Hepatocyte (in vitro differentiated cells): ENCODE results near the gene ADRM1. TPM values are rescaled to one million over a fixed set of nuclear protein-coding genes. Genes with fewer than 3 reads are reported as not detected.

Source experiments
- DNase-seq: peaks from one replicate; pipeline ENCODE4 v3.0.0-alpha.2; 2016; ENCODE audit warnings: low spot score
- H2AFZ ChIP-seq: fragments of 200-600 bp; sonication (generic); 2 replicates; pipeline ENCODE4 v1.6.0; 2016; ENCODE audit warnings: antibody characterized with exemption, mild to moderate bottlenecking
- H3K27ac ChIP-seq: fragments of 200-600 bp; sonication (generic); 2 replicates; pipeline ENCODE4 v1.5.1; 2016; ENCODE audit warnings: mild to moderate bottlenecking
- H3K27me3 ChIP-seq: fragments of 200-600 bp; sonication (generic); 2 replicates; pipeline ENCODE4 v1.6.1; 2016
- H3K36me3 ChIP-seq: fragments of 200-600 bp; sonication (generic); replicated peaks from 2 replicates; pipeline ENCODE4 v1.5.1; 2016; ENCODE audit warnings: low read depth; ENCODE audit not compliant: insufficient read depth
- H3K4me1 ChIP-seq: fragments of 200-600 bp; sonication (generic); 2 replicates; pipeline ENCODE4 v1.5.1; 2016; ENCODE audit warnings: mild to moderate bottlenecking, moderate library complexity; ENCODE audit not compliant: insufficient read depth
- H3K4me2 ChIP-seq: fragments of 200-600 bp; sonication (generic); 2 replicates; pipeline ENCODE4 v1.6.0; 2016
- H3K4me3 ChIP-seq: fragments of 200-600 bp; sonication (generic); 2 replicates; pipeline ENCODE4 v1.5.1; 2016; ENCODE audit warnings: mild to moderate bottlenecking
- H3K79me2 ChIP-seq: fragments of 200-600 bp; sonication (generic); 2 replicates; pipeline ENCODE4 v1.6.0; 2017; ENCODE audit warnings: mild to moderate bottlenecking
- H3K9me2 ChIP-seq: fragments of 200-600 bp; sonication (generic); replicated peaks from 2 replicates; pipeline ENCODE4 v1.6.0; 2017; ENCODE audit warnings: mild to moderate bottlenecking; ENCODE audit not compliant: insufficient read depth
- H3K9me3 ChIP-seq: fragments of 200-600 bp; sonication (generic); 2 replicates; pipeline ENCODE4 v1.5.1; 2016; ENCODE audit warnings: low read depth, mild to moderate bottlenecking
- H4K20me1 ChIP-seq: fragments of 200-600 bp; sonication (generic); 2 replicates; pipeline ENCODE4 v1.6.0; 2016; ENCODE audit warnings: mild to moderate bottlenecking; ENCODE audit not compliant: insufficient read depth, poor library complexity, severe bottlenecking
- EZH2 ChIP-seq: fragments of 200-600 bp; sonication (generic); IDR thresholded peaks from 2 replicates; pipeline ENCODE4 v1.6.1; 2016; ENCODE audit warnings: antibody characterized with exemption, mild to moderate bottlenecking, borderline replicate concordance
- EZH2phosphoT487 ChIP-seq: fragments of 200-600 bp; sonication (generic); IDR thresholded peaks from one replicate; pipeline ENCODE4 v1.6.1; 2018; ENCODE audit warnings: antibody characterized with exemption, mild to moderate bottlenecking, low read depth, moderate library complexity; ENCODE audit not compliant: unreplicated experiment, severe bottlenecking
- WGBS: methylation state at CpG from one replicate; pipeline ENCODE4 v1.1.6; 2016; ENCODE audit warnings: low lambda C conversion rate; ENCODE audit errors: missing lambda C conversion rate; 5-methylcytosine and 5-hydroxymethylcytosine counted together
- polyA plus RNA-seq: library from polyadenylated mRNA; unstranded; fragments of >200 nt; fragmentation: Nextera tagmentation; extraction: Ambion mirVana; gene quantifications from 2 replicates; pipeline ENCODE4 v1.2.1, GENCODE V29; 2016
- total RNA-seq: library from RNA; depleted of rRNA; stranded (reverse); fragments of >200 nt; gene quantifications from 2 replicates; pipeline ENCODE4 v1.2.3, GENCODE V29; 2014
- TF ChIP-seq, protein P1 (sequence below): fragments of 200-600 bp; sonication (generic); IDR thresholded peaks from 2 replicates; pipeline ENCODE4 v1.5.1; 2016; ENCODE audit warnings: antibody characterized with exemption, mild to moderate bottlenecking; ENCODE audit not compliant: poor library complexity

Gene ADRM1
- total and polyA plus RNA-seq, 2 experiments from 2014 or later: 103 to 144 TPM

DNA sequence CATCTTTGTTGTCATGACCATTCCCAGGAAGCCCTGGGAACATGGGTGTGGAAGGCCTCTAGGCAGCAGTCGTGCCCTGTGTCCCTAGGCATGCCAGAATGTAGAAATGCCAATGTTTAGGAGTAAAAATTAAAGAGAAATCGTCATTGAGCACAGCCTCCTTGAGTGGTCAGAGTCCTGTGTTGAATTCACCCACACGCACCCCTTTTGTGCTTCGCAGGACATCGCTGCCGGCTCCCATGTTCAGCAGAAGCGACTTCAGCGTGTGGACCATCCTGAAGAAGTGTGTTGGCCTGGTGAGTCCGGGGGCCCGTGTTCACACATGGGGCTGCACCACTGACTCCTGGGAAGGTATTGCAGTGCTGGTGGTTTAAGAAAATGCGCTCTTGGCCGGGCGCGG, 39.4 kb upstream of the ADRM1 start:
- no peaks in the 10 kb centered on the region for H3K4me1 ChIP-seq
- no peaks in the 10 kb centered on the region for H3K27me3 ChIP-seq
- peaks cover 21% of the 10 kb centered on the region for H3K79me2 ChIP-seq
- TF ChIP-seq EZH2phosphoT487: no peak
- TF ChIP-seq, protein P1, sequence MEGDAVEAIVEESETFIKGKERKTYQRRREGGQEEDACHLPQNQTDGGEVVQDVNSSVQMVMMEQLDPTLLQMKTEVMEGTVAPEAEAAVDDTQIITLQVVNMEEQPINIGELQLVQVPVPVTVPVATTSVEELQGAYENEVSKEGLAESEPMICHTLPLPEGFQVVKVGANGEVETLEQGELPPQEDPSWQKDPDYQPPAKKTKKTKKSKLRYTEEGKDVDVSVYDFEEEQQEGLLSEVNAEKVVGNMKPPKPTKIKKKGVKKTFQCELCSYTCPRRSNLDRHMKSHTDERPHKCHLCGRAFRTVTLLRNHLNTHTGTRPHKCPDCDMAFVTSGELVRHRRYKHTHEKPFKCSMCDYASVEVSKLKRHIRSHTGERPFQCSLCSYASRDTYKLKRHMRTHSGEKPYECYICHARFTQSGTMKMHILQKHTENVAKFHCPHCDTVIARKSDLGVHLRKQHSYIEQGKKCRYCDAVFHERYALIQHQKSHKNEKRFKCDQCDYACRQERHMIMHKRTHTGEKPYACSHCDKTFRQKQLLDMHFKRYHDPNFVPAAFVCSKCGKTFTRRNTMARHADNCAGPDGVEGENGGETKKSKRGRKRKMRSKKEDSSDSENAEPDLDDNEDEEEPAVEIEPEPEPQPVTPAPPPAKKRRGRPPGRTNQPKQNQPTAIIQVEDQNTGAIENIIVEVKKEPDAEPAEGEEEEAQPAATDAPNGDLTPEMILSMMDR: no peak
- TF ChIP-seq EZH2: no peak
- no peaks in the 10 kb centered on the region for H3K9me2 ChIP-seq
- no peaks in the 10 kb centered on the region for H3K36me3 ChIP-seq
- over 99% methylated on average over 14 of the region's 14 CpGs for WGBS
- no peak for DNase-seq
- peaks cover 19% of the 10 kb centered on the region for H4K20me1 ChIP-seq
- H3K4me3 ChIP-seq: no peak overlapping the region
- no peak overlapping the region for H3K27ac ChIP-seq
- no peak overlapping the region for H2AFZ ChIP-seq
- no peaks in the 10 kb centered on the region for H3K9me3 ChIP-seq
- H3K4me2 ChIP-seq: no peak overlapping the region

DNA sequence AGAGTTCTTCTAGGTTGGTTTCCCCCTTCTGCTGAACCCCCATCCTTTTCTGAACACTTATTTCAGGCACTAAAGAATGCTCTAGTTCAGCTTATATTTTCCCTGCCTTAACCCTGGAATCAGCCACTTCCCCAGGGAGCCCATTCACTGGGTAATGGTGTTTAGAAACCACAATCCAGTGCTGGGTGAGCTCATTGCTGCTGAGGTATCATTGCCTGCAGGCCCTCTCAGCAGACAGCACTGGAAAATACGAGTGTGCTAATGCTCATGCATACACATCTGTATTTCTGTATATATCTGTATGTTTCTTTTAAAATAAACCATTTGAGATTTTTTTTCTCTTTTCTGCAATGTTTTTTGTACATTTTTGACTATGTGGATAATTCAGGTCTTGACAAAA, 37.4 kb upstream of the ADRM1 start:
- H3K79me2 ChIP-seq: peaks cover 8% of the 10 kb centered on the region
- no peaks in the 10 kb centered on the region for H3K9me2 ChIP-seq
- H3K27me3 ChIP-seq: no peaks in the 10 kb centered on the region
- 96% methylated on average over 1 of the region's 1 CpG for WGBS
- DNase-seq: no peak
- H3K27ac ChIP-seq: no peak overlapping the region
- peaks cover 9% of the 10 kb centered on the region for H4K20me1 ChIP-seq
- no peak overlapping the region for H2AFZ ChIP-seq
- H3K4me3 ChIP-seq: no peak overlapping the region
- no peaks in the 10 kb centered on the region for H3K9me3 ChIP-seq
- H3K4me2 ChIP-seq: no peak overlapping the region
- H3K4me1 ChIP-seq: no peaks in the 10 kb centered on the region
- TF ChIP-seq EZH2 (no peak), EZH2phosphoT487 (no peak)
- TF ChIP-seq, protein P1: no peak
- H3K36me3 ChIP-seq: no peaks in the 10 kb centered on the region

DNA sequence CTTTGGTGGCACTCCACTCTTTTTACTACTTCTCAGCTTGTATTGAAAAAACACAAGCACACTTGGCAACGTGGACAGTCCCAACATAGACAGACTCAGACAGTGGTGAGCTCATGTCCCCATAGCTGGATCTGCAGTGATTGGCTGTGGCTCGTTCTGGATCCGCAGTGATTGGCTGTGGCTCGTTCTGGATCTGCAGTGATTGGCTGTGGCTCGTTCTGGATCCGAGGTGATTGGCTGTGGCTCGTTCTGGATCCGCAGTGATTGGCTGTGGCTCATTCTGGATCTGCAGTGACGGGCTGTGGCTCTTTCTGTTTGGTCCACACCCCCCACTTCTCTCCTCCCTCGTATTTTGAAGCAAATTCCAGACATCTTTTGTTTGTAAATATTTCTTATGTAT, 36.5 kb upstream of the ADRM1 start:
- Histone ChIP-seq H3K9me2 (no peaks in the 10 kb centered on the region), H3K4me3 (no peak overlapping the region), H3K27me3 (no peaks in the 10 kb centered on the region), H3K9me3 (no peaks in the 10 kb centered on the region), H2AFZ (no peak overlapping the region), H4K20me1 (peaks cover 5% of the 10 kb centered on the region), H3K4me1 (no peaks in the 10 kb centered on the region), H3K36me3 (no peaks in the 10 kb centered on the region), H3K79me2 (peaks cover 8% of the 10 kb centered on the region), H3K4me2 (no peak overlapping the region), H3K27ac (no peak overlapping the region)
- 97% methylated on average over 10 of the region's 10 CpGs for WGBS
- no peak for TF ChIP-seq EZH2phosphoT487
- TF ChIP-seq, protein P1: no peak
- DNase-seq: no peak

DNA sequence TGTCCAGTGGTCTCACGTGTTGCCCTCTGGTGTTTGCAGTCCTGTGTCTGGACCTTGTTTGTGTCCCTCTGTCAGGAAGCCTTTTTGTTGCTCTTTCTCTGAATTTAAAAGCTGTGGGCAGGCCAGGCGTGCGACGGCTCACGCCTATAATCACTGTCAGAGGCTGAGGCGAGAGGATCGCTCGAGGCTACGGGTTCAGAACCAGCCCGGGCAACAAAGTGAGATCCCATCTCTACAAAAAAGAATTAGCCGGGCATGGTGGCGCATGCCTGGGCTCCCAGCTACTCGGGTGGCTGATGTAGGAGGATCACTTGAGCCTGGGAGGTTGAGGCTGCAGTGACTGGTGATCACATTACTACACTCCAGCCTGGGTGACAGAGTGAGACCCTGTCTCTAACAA, 35.9 kb upstream of the ADRM1 start:
- WGBS: 97% methylated on average over 13 of the region's 13 CpGs
- Histone ChIP-seq H3K9me3 (no peaks in the 10 kb centered on the region), H3K4me1 (no peaks in the 10 kb centered on the region), H3K36me3 (no peaks in the 10 kb centered on the region), H3K79me2 (peaks cover 8% of the 10 kb centered on the region), H3K4me3 (no peak overlapping the region), H3K27me3 (no peaks in the 10 kb centered on the region), H3K4me2 (no peak overlapping the region), H3K27ac (no peak overlapping the region), H2AFZ (no peak overlapping the region), H3K9me2 (no peaks in the 10 kb centered on the region), H4K20me1 (peaks cover 5% of the 10 kb centered on the region)
- DNase-seq: no peak
- TF ChIP-seq EZH2phosphoT487 (no peak), EZH2 (no peak)
- TF ChIP-seq, protein P1: no peak
